ENCODE measurements around the gene CDT1. TPM values are rescaled to one million over a fixed set of nuclear protein-coding genes. Genes with fewer than 3 reads are reported as not detected.

Gene CDT1
- total RNA-seq, 4 donors from 2014 or later: 7.9 to 28.1 (median 10.1) TPM

GRCh38 chr16:88764080-88764479 is 39.5 kb upstream of the CDT1 start:
- Histone ChIP-seq H3K27ac (peak overlapping the region in 1 of 4 donors; percentile 13), H3K27me3 (no peaks in the 10 kb centered on the region), H3K9me3 (no peaks in the 10 kb centered on the region), H3K36me3 (no peaks in the 10 kb centered on the region), H3K4me1 (peaks cover 0 to 67% (median 5%) of the 10 kb centered on the region in 4 donors), H3K4me3 (no peak overlapping the region)
- DNase-seq: no peak
- TF ChIP-seq, protein P1, sequence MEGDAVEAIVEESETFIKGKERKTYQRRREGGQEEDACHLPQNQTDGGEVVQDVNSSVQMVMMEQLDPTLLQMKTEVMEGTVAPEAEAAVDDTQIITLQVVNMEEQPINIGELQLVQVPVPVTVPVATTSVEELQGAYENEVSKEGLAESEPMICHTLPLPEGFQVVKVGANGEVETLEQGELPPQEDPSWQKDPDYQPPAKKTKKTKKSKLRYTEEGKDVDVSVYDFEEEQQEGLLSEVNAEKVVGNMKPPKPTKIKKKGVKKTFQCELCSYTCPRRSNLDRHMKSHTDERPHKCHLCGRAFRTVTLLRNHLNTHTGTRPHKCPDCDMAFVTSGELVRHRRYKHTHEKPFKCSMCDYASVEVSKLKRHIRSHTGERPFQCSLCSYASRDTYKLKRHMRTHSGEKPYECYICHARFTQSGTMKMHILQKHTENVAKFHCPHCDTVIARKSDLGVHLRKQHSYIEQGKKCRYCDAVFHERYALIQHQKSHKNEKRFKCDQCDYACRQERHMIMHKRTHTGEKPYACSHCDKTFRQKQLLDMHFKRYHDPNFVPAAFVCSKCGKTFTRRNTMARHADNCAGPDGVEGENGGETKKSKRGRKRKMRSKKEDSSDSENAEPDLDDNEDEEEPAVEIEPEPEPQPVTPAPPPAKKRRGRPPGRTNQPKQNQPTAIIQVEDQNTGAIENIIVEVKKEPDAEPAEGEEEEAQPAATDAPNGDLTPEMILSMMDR (IDR thresholded peaks at IDR 0.05): no peak
- no peak for TF ChIP-seq POLR2A (IDR thresholded peaks at IDR 0.05)

DNA sequence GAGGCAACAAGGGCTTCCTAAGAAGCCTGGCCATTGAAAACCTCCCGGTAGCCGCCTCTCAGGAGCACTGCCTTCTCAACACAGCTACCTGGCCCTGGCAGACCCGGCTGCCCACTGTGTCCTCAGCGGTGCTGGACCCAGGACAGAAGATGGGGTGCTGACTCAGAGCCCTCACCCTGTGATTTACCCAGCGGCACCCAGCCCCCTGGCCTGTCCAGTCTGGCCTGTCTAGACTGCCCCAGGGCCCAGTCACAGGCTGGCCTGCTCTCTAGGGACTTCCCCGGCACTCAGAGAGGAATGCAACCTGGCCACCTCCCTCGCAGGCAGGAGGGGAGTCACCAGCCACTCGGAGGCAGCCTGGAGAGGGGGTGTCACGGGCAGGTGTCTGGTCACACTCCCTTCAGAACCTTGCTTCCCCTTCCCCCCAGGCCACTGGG is 38.7 kb upstream of the CDT1 start:
- DNase-seq: no peak
- H3K4me3 ChIP-seq: no peak overlapping the region
- H3K27me3 ChIP-seq: no peaks in the 10 kb centered on the region
- TF ChIP-seq POLR2A (IDR thresholded peaks at IDR 0.05): no peak
- TF ChIP-seq, protein P1 (IDR thresholded peaks at IDR 0.05): no peak
- no peaks in the 10 kb centered on the region for H3K36me3 ChIP-seq
- no peaks in the 10 kb centered on the region for H3K9me3 ChIP-seq
- H3K27ac ChIP-seq: no peak overlapping the region
- H3K4me1 ChIP-seq: peaks cover under 1 to 70% (median 6%) of the 10 kb centered on the region in 4 donors

GRCh38 chr16:88766975-88767374 is 36.6 kb upstream of the CDT1 start:
- Histone ChIP-seq H3K27ac (peak overlapping the region in 2 of 4 donors; percentile 87 to 89), H3K9me3 (no peaks in the 10 kb centered on the region), H3K27me3 (no peaks in the 10 kb centered on the region), H3K4me3 (no peak overlapping the region), H3K4me1 (peaks cover 9 to 70% (median 17%) of the 10 kb centered on the region in 4 donors), H3K36me3 (no peaks in the 10 kb centered on the region)
- TF ChIP-seq, protein P1 (IDR thresholded peaks at IDR 0.05): no peak
- no peak for TF ChIP-seq POLR2A (IDR thresholded peaks at IDR 0.05)
- no peak for DNase-seq

GRCh38 chr16:88767546-88768070 is 36.0 kb upstream of the CDT1 start:
- DNase-seq: no peak
- Histone ChIP-seq H3K4me1 (peaks cover 9 to 70% (median 17%) of the 10 kb centered on the region in 4 donors), H3K4me3 (no peak overlapping the region)

DNA sequence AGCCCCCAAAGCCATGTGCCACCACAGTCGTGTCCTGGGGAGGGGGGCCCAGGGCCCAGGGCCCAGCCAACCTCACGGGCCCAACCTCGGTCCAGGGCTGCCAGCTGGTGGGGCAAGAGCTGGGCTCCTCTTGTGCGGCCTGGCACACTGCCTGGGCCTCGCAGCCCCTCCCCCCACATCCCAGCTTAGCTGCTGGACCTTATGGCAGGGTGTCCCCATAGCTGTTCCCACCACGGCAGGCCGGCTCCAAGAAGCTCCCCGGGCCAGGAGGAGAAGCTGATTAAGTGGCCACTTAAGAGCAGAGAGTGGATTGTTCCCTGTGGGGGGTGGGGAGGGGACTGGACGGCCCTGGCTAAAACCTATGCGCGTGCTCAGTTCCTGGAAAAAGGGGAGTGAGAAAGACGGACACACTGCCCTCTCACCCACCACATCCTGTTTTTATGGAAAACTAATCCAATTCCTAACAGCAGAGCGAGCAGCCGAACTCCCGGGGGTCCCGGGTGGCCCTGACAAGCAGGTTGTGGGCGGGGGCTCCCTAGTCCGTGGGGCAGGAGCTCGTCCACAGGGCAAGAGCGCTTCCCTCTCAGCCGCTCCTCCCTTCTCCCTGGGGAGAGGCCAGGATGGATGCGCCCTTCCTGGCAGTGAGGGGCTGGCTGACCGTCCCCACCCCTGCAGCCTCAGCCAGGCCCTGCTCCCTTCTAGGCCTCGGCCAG is 35.4 kb upstream of the CDT1 start:
- DNase-seq: no peak

More at GRCh38 chr16:88767546-88768070, 36.0 kb upstream of the CDT1 start:
- peak overlapping the region in 3 of 4 donors; percentile 31 to 89 (median 87) for H3K27ac ChIP-seq
- TF ChIP-seq, protein P1 (IDR thresholded peaks at IDR 0.05): no peak
- no peak for TF ChIP-seq POLR2A (IDR thresholded peaks at IDR 0.05)
- no peaks in the 10 kb centered on the region for H3K27me3 ChIP-seq
- H3K36me3 ChIP-seq: no peaks in the 10 kb centered on the region
- no peaks in the 10 kb centered on the region for H3K9me3 ChIP-seq

More for the DNA sequence above, 35.4 kb upstream of the CDT1 start:
- Histone ChIP-seq H3K4me1 (peaks cover 9 to 69% (median 17%) of the 10 kb centered on the region in 4 donors), H3K27ac (peak overlapping the region in 3 of 4 donors; percentile 49 to 89 (median 87)), H3K9me3 (no peaks in the 10 kb centered on the region), H3K27me3 (no peaks in the 10 kb centered on the region), H3K4me3 (peak overlapping the region in 1 of 4 donors; percentile 2), H3K36me3 (no peaks in the 10 kb centered on the region)
- TF ChIP-seq, protein P1 (IDR thresholded peaks at IDR 0.05): no peak
- TF ChIP-seq POLR2A (IDR thresholded peaks at IDR 0.05): no peak

All from Peyer's patch (tissue), 4 donors.